Adrenal gland (tissue), 5 donors: ENCODE measurements around the gene ACSM6.
"Not testable (repeated sequence)": the region's sequence is repeated elsewhere in the genome, so short reads cannot be mapped to it uniquely, and the experiment has no call there.

Source experiments
- POLR2A ChIP-seq, 2 donors: fragments of 450-650 bp; IDR thresholded peaks; one replicate each; pipeline ENCODE4 v1.6.1; 2017; ENCODE audit warnings: antibody characterized with exemption in 2 of 2, mild to moderate bottlenecking in 2 of 2, moderate library complexity in 1 of 2
- TF ChIP-seq, protein P1 (sequence below), 6 experiments: fragments of 450-650 bp in 4 of 6; fragments of 200-600 bp in 2 of 6; sonication (generic) in 1 of 6; IDR thresholded peaks; 1 replicate in 5 of 6; 2 replicates in 1 of 6; pipeline versions ENCODE4 v1.5.1 to v1.8.0; 2016 to 2021; ENCODE audit warnings: antibody characterized with exemption in 6 of 6, mild to moderate bottlenecking in 2 of 6, moderate library complexity in 1 of 6
- donor health status: DM: no; HTN: no; CAD: no.

GRCh38 chr10:95230677-95231586 lies 36.9 kb downstream of the ACSM6 start:
- TF ChIP-seq, protein P1, sequence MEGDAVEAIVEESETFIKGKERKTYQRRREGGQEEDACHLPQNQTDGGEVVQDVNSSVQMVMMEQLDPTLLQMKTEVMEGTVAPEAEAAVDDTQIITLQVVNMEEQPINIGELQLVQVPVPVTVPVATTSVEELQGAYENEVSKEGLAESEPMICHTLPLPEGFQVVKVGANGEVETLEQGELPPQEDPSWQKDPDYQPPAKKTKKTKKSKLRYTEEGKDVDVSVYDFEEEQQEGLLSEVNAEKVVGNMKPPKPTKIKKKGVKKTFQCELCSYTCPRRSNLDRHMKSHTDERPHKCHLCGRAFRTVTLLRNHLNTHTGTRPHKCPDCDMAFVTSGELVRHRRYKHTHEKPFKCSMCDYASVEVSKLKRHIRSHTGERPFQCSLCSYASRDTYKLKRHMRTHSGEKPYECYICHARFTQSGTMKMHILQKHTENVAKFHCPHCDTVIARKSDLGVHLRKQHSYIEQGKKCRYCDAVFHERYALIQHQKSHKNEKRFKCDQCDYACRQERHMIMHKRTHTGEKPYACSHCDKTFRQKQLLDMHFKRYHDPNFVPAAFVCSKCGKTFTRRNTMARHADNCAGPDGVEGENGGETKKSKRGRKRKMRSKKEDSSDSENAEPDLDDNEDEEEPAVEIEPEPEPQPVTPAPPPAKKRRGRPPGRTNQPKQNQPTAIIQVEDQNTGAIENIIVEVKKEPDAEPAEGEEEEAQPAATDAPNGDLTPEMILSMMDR (IDR thresholded peaks at IDR 0.05), result not testable (repeated sequence)
- TF ChIP-seq POLR2A (IDR thresholded peaks at IDR 0.05), result peak in 1 of 2 donors; percentile 56
